Measurements from ENCODE around the gene SLC44A1.

Gene SLC44A1

GRCh38 chr9:105441616-105442160, 197.2 kb downstream of the SLC44A1 start:
- no peak overlapping the region for H3K23ac ChIP-seq (ENCODE audit: low read length)

GRCh38 chr9:105443121-105443520, 198.7 kb downstream of the SLC44A1 start:
- Histone ChIP-seq H2AFZ (ENCODE audit: insufficient read depth, low read length, poor library complexity) (no peak overlapping the region), H3K79me2 (ENCODE audit: control insufficient read depth, insufficient read depth, low read length, poor library complexity) (no peaks in the 10 kb centered on the region), H3K27me3 (ENCODE audit: insufficient read depth, low read length) (no peaks in the 10 kb centered on the region), H3K9me3 (ENCODE audit: insufficient read depth, low read depth, low read length) (no peaks in the 10 kb centered on the region), H4K91ac (ENCODE audit: low read depth, low read length) (no peak overlapping the region), H3K4ac (ENCODE audit: low read depth, low read length) (no peak overlapping the region), H3K23ac (ENCODE audit: low read length) (no peak overlapping the region), H3K9ac (ENCODE audit: low read length) (no peak overlapping the region), H3K79me1 (ENCODE audit: low read length) (no peaks in the 10 kb centered on the region), H2AK5ac (ENCODE audit: low read length) (no peak overlapping the region), H3K14ac (ENCODE audit: low read length) (no peak overlapping the region), H4K8ac (ENCODE audit: low read depth, low read length) (no peak overlapping the region), H3K27ac (ENCODE audit: low read depth, low read length) (no peak overlapping the region), H2BK12ac (ENCODE audit: low read length) (no peak overlapping the region), H4K12ac (ENCODE audit: low read depth, low read length) (no peak overlapping the region), H3K4me2 (ENCODE audit: low read length) (no peak overlapping the region), H2BK5ac (ENCODE audit: low read depth, low read length, poor library complexity) (no peak overlapping the region), H3K4me1 (ENCODE audit: control insufficient read depth in 1 of 2, insufficient read depth in 2 of 2, low read length in 2 of 2) (peaks cover 2 to 3% of the 10 kb centered on the region in 2 experiments), H3K36me3 (ENCODE audit: control insufficient read depth in 1 of 2, insufficient read depth in 2 of 2, low read length in 2 of 2) (no peaks in the 10 kb centered on the region), H3K18ac (ENCODE audit: low read length) (no peak overlapping the region), H3K4me3 (ENCODE audit: low read depth, low read length) (no peak overlapping the region), H2BK120ac (ENCODE audit: insufficient read depth, low read length, poor library complexity) (no peak overlapping the region)
- DNase-seq: no peak
- no CpG with 5 or more reads among the region's 8 CpGs for WGBS (ENCODE audit: extremely low coverage, insufficient coverage, insufficient read length)

More at GRCh38 chr9:105441616-105442160, 197.2 kb downstream of the SLC44A1 start:
- H2AFZ ChIP-seq (ENCODE audit: insufficient read depth, low read length, poor library complexity): no peak overlapping the region
- no peak overlapping the region for H3K9ac ChIP-seq (ENCODE audit: low read length)
- no CpG with 5 or more reads among the region's 2 CpGs for WGBS (ENCODE audit: extremely low coverage, insufficient coverage, insufficient read length)
- no peaks in the 10 kb centered on the region for H3K9me3 ChIP-seq (ENCODE audit: insufficient read depth, low read depth, low read length)
- no peaks in the 10 kb centered on the region for H3K4me1 ChIP-seq (ENCODE audit: control insufficient read depth in 1 of 2, insufficient read depth in 2 of 2, low read length in 2 of 2)
- H4K91ac ChIP-seq (ENCODE audit: low read depth, low read length): no peak overlapping the region
- no peak overlapping the region for H2BK12ac ChIP-seq (ENCODE audit: low read length)
- H2BK5ac ChIP-seq (ENCODE audit: low read depth, low read length, poor library complexity): no peak overlapping the region
- H3K27ac ChIP-seq (ENCODE audit: low read depth, low read length): no peak overlapping the region
- no peak overlapping the region for H3K14ac ChIP-seq (ENCODE audit: low read length)
- H3K18ac ChIP-seq (ENCODE audit: low read length): no peak overlapping the region
- no peaks in the 10 kb centered on the region for H3K79me1 ChIP-seq (ENCODE audit: low read length)
- H2AK5ac ChIP-seq (ENCODE audit: low read length): no peak overlapping the region
- no peak overlapping the region for H3K4ac ChIP-seq (ENCODE audit: low read depth, low read length)
- H3K27me3 ChIP-seq (ENCODE audit: insufficient read depth, low read length): no peaks in the 10 kb centered on the region
- DNase-seq: no peak
- no peak overlapping the region for H3K4me2 ChIP-seq (ENCODE audit: low read length)
- no peaks in the 10 kb centered on the region for H3K36me3 ChIP-seq (ENCODE audit: control insufficient read depth in 1 of 2, insufficient read depth in 2 of 2, low read length in 2 of 2)
- H4K12ac ChIP-seq (ENCODE audit: low read depth, low read length): no peak overlapping the region
- no peak overlapping the region for H2BK120ac ChIP-seq (ENCODE audit: insufficient read depth, low read length, poor library complexity)
- H4K8ac ChIP-seq (ENCODE audit: low read depth, low read length): no peak overlapping the region
- no peaks in the 10 kb centered on the region for H3K79me2 ChIP-seq (ENCODE audit: control insufficient read depth, insufficient read depth, low read length, poor library complexity)
- H3K4me3 ChIP-seq (ENCODE audit: low read depth, low read length): no peak overlapping the region

DNA sequence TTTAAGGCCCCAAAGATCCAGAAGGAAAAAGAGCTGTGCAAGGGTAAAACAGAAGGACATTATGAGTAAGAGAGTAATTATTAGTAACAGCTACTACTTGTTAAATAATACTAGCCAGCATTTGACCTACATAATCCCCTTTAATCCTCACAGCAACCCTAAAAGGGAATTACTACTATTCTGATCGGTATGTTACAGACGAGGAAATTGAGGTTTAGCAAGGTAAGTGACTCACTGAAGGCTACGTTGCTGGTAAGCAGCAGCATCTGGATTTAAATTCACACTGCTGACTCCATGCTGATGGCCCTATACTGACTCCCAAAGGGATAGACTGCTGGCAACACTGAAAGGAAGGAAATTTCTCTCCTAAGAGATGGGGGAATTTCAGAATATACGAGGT, 199.7 kb downstream of the SLC44A1 start:
- H3K79me2 ChIP-seq (ENCODE audit: control insufficient read depth, insufficient read depth, low read length, poor library complexity): no peaks in the 10 kb centered on the region
- no peak overlapping the region for H2BK120ac ChIP-seq (ENCODE audit: insufficient read depth, low read length, poor library complexity)
- WGBS (ENCODE audit: extremely low coverage, insufficient coverage, insufficient read length): no CpG with 5 or more reads among the region's 4 CpGs
- no peak overlapping the region for H2AK5ac ChIP-seq (ENCODE audit: low read length)
- H3K79me1 ChIP-seq (ENCODE audit: low read length): no peaks in the 10 kb centered on the region
- H3K4ac ChIP-seq (ENCODE audit: low read depth, low read length): no peak overlapping the region
- H2AFZ ChIP-seq (ENCODE audit: insufficient read depth, low read length, poor library complexity): no peak overlapping the region
- no peak overlapping the region for H2BK5ac ChIP-seq (ENCODE audit: low read depth, low read length, poor library complexity)
- no peaks in the 10 kb centered on the region for H3K36me3 ChIP-seq (ENCODE audit: control insufficient read depth in 1 of 2, insufficient read depth in 2 of 2, low read length in 2 of 2)
- H3K9me3 ChIP-seq (ENCODE audit: insufficient read depth, low read depth, low read length): no peaks in the 10 kb centered on the region
- H3K18ac ChIP-seq (ENCODE audit: low read length): no peak overlapping the region
- H2BK12ac ChIP-seq (ENCODE audit: low read length): no peak overlapping the region
- peaks cover 2 to 6% of the 10 kb centered on the region in 2 experiments for H3K4me1 ChIP-seq (ENCODE audit: control insufficient read depth in 1 of 2, insufficient read depth in 2 of 2, low read length in 2 of 2)
- H3K27ac ChIP-seq (ENCODE audit: low read depth, low read length): no peak overlapping the region
- H4K8ac ChIP-seq (ENCODE audit: low read depth, low read length): no peak overlapping the region
- no peak overlapping the region for H4K12ac ChIP-seq (ENCODE audit: low read depth, low read length)
- H3K9ac ChIP-seq (ENCODE audit: low read length): no peak overlapping the region
- no peaks in the 10 kb centered on the region for H3K27me3 ChIP-seq (ENCODE audit: insufficient read depth, low read length)
- no peak overlapping the region for H3K23ac ChIP-seq (ENCODE audit: low read length)
- no peak overlapping the region for H3K4me3 ChIP-seq (ENCODE audit: low read depth, low read length)
- H4K91ac ChIP-seq (ENCODE audit: low read depth, low read length): no peak overlapping the region
- H3K14ac ChIP-seq (ENCODE audit: low read length): no peak overlapping the region
- DNase-seq: no peak
- H3K4me2 ChIP-seq (ENCODE audit: low read length): no peak overlapping the region

DNA sequence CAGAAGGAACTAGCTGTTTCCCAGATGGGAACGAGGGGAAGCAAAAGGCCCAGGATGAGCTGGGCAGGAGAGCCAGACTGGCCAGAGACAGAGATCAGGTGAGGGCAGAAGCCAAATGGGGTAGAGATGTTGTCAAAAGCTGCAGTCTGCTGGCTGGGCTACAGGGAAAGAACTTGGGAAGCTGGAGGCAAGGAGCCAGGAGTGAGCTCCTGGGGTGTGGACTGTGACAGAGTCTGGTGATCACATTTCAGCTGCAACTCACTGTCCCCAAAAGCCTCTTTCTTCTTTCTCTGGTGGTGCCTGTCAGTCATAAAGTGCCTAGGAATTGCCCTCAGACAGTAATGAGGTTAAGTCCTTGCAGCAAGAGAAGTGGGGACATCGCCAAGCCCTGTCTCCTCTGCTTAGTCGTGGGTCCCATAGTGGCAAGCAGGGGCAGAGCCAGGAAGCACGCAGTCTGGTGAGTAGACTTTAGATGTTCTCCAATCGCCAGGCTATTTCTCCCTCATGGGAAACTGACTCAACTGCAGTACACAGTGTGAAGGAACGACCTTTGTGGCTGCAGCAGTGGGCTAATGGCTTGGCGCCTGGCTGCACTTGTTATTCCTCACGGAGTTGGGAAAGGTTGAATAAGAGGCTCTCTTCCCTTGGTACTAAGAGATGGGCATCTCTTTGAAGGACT, 200.9 kb downstream of the SLC44A1 start:
- no CpG with 5 or more reads among the region's 8 CpGs for WGBS (ENCODE audit: extremely low coverage, insufficient coverage, insufficient read length)

More for the DNA sequence above, 200.9 kb downstream of the SLC44A1 start:
- H3K9ac ChIP-seq (ENCODE audit: low read length): no peak overlapping the region
- no peak overlapping the region for H2BK5ac ChIP-seq (ENCODE audit: low read depth, low read length, poor library complexity)
- H4K8ac ChIP-seq (ENCODE audit: low read depth, low read length): no peak overlapping the region
- no peak overlapping the region for H3K18ac ChIP-seq (ENCODE audit: low read length)
- H3K4me3 ChIP-seq (ENCODE audit: low read depth, low read length): no peak overlapping the region
- H2AK5ac ChIP-seq (ENCODE audit: low read length): no peak overlapping the region
- no peak overlapping the region for H2AFZ ChIP-seq (ENCODE audit: insufficient read depth, low read length, poor library complexity)
- H2BK12ac ChIP-seq (ENCODE audit: low read length): no peak overlapping the region
- H3K4me1 ChIP-seq (ENCODE audit: control insufficient read depth in 1 of 2, insufficient read depth in 2 of 2, low read length in 2 of 2): peaks cover 2 to 6% of the 10 kb centered on the region in 2 experiments
- no peaks in the 10 kb centered on the region for H3K79me2 ChIP-seq (ENCODE audit: control insufficient read depth, insufficient read depth, low read length, poor library complexity)
- no peaks in the 10 kb centered on the region for H3K9me3 ChIP-seq (ENCODE audit: insufficient read depth, low read depth, low read length)
- H3K23ac ChIP-seq (ENCODE audit: low read length): no peak overlapping the region
- H4K12ac ChIP-seq (ENCODE audit: low read depth, low read length): no peak overlapping the region
- no peak overlapping the region for H3K27ac ChIP-seq (ENCODE audit: low read depth, low read length)
- no peaks in the 10 kb centered on the region for H3K27me3 ChIP-seq (ENCODE audit: insufficient read depth, low read length)
- H3K4me2 ChIP-seq (ENCODE audit: low read length): no peak overlapping the region
- H2BK120ac ChIP-seq (ENCODE audit: insufficient read depth, low read length, poor library complexity): no peak overlapping the region
- no peaks in the 10 kb centered on the region for H3K36me3 ChIP-seq (ENCODE audit: control insufficient read depth in 1 of 2, insufficient read depth in 2 of 2, low read length in 2 of 2)
- no peak overlapping the region for H3K14ac ChIP-seq (ENCODE audit: low read length)
- H3K4ac ChIP-seq (ENCODE audit: low read depth, low read length): no peak overlapping the region
- no peak overlapping the region for H4K91ac ChIP-seq (ENCODE audit: low read depth, low read length)
- H3K79me1 ChIP-seq (ENCODE audit: low read length): no peaks in the 10 kb centered on the region
- no peak for DNase-seq
